Neural cell (in vitro differentiated cells): ENCODE measurements around the gene C1QTNF8.

Experiments used
- CTCF ChIP-seq: fragments of 450-650 bp; IDR thresholded peaks from 2 replicates; pipeline ENCODE4 v1.5.1; 2014; ENCODE audit warnings: antibody characterized with exemption, mild to moderate bottlenecking, moderate library complexity; ENCODE audit not compliant: poor library complexity, severe bottlenecking
- EP300 ChIP-seq: fragments of 450-650 bp; conservative IDR thresholded peaks from 2 replicates; pipeline ENCODE4 v1.6.1; 2014; ENCODE audit warnings: antibody characterized with exemption, mild to moderate bottlenecking, moderate library complexity; ENCODE audit not compliant: poor library complexity, severe bottlenecking
- MXI1 ChIP-seq: fragments of 450-650 bp; conservative IDR thresholded peaks from 2 replicates; pipeline ENCODE4 v1.6.1; 2014; ENCODE audit warnings: antibody characterized with exemption, mild to moderate bottlenecking; ENCODE audit not compliant: poor library complexity, severe bottlenecking
- POLR2AphosphoS5 ChIP-seq: IDR thresholded peaks from 2 replicates; pipeline ENCODE4 v1.6.1; 2012
- RAD21 ChIP-seq: fragments of 450-650 bp; conservative IDR thresholded peaks from 2 replicates; pipeline ENCODE4 v1.6.1; 2014; ENCODE audit warnings: antibody characterized with exemption, mild to moderate bottlenecking, moderate library complexity
- SMC3 ChIP-seq: fragments of 450-650 bp; conservative IDR thresholded peaks from 2 replicates; pipeline ENCODE4 v1.6.1; 2014; ENCODE audit warnings: antibody characterized with exemption, mild to moderate bottlenecking, moderate library complexity; ENCODE audit not compliant: poor library complexity
- TAF1 ChIP-seq: IDR thresholded peaks from 2 replicates; pipeline ENCODE4 v1.6.1; 2012; ENCODE audit warnings: low read depth
- TF ChIP-seq, protein P1 (sequence below): IDR thresholded peaks from 2 replicates; pipeline ENCODE4 v1.6.1; 2012; ENCODE audit warnings: borderline replicate concordance

DNA sequence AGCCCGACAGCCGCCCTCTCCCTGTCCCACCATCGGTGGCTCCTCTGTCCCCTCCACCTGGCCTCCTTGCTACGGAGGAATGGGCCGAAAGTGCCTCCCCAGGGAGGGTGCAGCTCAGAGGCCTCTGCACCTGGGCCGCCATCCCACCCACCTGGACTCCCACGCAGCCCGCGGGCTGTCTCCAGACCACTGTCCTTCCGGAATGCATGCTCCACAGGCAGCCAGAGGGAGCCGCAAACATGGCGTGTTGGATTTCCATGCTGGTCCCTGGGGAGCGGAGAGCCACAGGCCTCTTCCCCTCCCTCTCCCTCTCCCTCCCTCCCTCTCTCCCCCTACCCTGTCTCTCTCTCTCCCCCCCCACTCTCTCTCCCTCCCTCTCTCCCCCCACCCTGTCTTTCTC, 20.5 kb downstream of the C1QTNF8 start:
- TF ChIP-seq POLR2AphosphoS5 = no peak
- TF ChIP-seq CTCF = no peak
- TF ChIP-seq EP300 = no peak
- no peak for TF ChIP-seq TAF1
- TF ChIP-seq RAD21 = no peak
- TF ChIP-seq, protein P1, sequence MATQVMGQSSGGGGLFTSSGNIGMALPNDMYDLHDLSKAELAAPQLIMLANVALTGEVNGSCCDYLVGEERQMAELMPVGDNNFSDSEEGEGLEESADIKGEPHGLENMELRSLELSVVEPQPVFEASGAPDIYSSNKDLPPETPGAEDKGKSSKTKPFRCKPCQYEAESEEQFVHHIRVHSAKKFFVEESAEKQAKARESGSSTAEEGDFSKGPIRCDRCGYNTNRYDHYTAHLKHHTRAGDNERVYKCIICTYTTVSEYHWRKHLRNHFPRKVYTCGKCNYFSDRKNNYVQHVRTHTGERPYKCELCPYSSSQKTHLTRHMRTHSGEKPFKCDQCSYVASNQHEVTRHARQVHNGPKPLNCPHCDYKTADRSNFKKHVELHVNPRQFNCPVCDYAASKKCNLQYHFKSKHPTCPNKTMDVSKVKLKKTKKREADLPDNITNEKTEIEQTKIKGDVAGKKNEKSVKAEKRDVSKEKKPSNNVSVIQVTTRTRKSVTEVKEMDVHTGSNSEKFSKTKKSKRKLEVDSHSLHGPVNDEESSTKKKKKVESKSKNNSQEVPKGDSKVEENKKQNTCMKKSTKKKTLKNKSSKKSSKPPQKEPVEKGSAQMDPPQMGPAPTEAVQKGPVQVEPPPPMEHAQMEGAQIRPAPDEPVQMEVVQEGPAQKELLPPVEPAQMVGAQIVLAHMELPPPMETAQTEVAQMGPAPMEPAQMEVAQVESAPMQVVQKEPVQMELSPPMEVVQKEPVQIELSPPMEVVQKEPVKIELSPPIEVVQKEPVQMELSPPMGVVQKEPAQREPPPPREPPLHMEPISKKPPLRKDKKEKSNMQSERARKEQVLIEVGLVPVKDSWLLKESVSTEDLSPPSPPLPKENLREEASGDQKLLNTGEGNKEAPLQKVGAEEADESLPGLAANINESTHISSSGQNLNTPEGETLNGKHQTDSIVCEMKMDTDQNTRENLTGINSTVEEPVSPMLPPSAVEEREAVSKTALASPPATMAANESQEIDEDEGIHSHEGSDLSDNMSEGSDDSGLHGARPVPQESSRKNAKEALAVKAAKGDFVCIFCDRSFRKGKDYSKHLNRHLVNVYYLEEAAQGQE = no peak
- no peak for TF ChIP-seq MXI1
- no peak for TF ChIP-seq SMC3
